Urinary bladder (tissue), 4 donors: ENCODE data around the gene LDLRAD4. TPM values are rescaled to one million over a fixed set of nuclear protein-coding genes. Genes with fewer than 3 reads are reported as not detected.

ENCODE experiments used
- DNase-seq: peaks from one replicate; pipeline ENCODE4 v3.0.0-alpha.2; 2015; ENCODE audit errors: extremely low spot score
- H3K27ac ChIP-seq: one replicate; pipeline ENCODE4 v1.5.1; 2013; ENCODE audit warnings: low read depth, mild to moderate bottlenecking, moderate library complexity
- H3K36me3 ChIP-seq: one replicate; pipeline ENCODE4 v1.6.1; 2013; ENCODE audit warnings: mild to moderate bottlenecking, moderate library complexity; ENCODE audit not compliant: insufficient read depth
- H3K4me1 ChIP-seq: one replicate; pipeline ENCODE4 v1.6.1; 2013; ENCODE audit warnings: mild to moderate bottlenecking, moderate library complexity; ENCODE audit not compliant: insufficient read depth
- H3K4me3 ChIP-seq: one replicate; pipeline ENCODE4 v1.5.1; 2013; ENCODE audit warnings: low read depth, low read length
- WGBS: extraction: QIAGEN DNeasy Blood & Tissue Kit; methylation state at CpG from one replicate; pipeline ENCODE4 v1.1.7; 2013; 5-methylcytosine and 5-hydroxymethylcytosine counted together
- polyA plus RNA-seq: library from polyadenylated mRNA; stranded (reverse); fragments of 200-250 nt; gene quantifications from one replicate; pipeline ENCODE4 v1.2.3, GENCODE V29; 2013
- total RNA-seq: library from RNA; depleted of rRNA; stranded (reverse); fragments of >200 nt; gene quantifications from one replicate; pipeline ENCODE4 v1.2.3, GENCODE V29; 2014
- donor health status: healthy with polysubstance abuse.
- donor health status: healthy.

The LDLRAD4 gene
- total and polyA plus RNA-seq, 2 donors, result 13.8 to 52.3 TPM

DNA sequence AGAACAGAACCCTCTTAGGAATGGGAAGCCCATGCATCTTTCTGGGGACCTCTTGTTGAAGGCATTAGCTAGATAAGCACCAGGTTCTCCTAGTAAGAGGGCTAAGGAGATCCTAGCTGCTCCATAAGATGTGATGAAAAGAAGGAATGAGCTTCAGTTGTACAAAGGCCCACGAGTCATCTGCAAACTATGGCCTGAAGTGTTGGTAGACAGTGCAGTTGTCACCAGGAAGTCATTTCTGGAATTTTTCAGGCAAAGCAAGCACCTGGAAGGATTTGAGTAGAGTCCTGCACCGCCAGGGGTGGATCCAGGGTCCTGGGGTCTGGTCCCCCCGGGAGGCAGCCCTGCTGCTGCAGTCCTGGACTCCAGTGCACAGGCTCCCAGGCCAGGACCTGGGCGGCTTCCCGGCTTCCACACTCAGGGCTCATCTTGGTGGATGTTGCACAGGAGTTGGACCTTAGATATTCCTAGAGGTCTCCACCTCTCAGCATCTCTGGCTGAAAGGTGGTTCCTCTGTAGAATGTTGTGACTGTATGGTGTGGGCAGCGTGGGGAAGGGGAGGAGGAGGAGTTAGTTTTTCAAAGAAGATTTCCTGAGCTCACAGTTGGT lies 85.3 kb downstream of the LDLRAD4 start:
- Histone ChIP-seq H3K36me3 (no peaks in the 10 kb centered on the region), H3K4me3 (no peak overlapping the region), H3K27ac (no peak overlapping the region), H3K4me1 (peaks cover 3% of the 10 kb centered on the region)
- WGBS, result 94% methylated on average over 6 of the region's 6 CpGs
- DNase-seq, result no peak

DNA sequence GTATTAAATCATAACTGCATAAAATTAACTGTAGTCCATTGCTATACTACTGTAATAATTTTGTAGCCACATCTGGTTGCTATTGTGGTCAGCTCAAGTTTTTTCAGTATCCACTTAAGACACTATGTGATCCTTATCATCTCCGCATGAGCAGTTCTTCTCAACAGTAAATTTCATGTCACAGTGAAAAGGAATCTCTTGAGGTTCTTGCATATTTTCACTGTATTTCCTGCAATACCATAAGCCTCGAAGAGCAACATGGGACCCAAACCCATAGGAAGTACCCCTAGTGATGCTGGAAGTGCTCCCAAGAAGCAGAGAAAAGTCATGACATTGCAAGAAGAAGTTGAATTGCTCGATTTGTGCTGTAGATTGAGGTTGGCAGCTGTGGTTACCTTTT lies 86.7 kb downstream of the LDLRAD4 start:
- 91% methylated on average over 3 of the region's 3 CpGs for WGBS
- no peaks in the 10 kb centered on the region for H3K36me3 ChIP-seq
- no peak overlapping the region for H3K27ac ChIP-seq
- H3K4me1 ChIP-seq, result peaks cover 3% of the 10 kb centered on the region
- H3K4me3 ChIP-seq, result no peak overlapping the region
- no peak for DNase-seq

DNA sequence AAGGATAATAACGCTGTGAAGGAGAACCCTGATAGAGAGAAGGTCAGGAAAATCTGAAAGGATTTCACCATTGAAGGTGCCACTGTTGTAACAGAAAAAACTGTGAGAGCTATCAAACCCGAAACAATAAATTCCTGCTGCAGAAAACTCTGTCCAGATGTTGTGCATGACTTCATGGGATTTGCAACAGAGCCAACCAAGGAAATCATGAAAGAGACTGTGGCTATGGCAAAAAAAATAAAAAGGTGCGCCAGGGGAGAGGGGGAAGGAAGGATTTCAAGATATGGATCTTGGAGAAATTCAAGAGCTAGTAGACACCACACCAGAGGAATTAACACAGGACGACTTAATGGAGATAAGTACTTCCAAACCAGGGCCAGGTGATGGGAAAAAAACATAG lies 88.0 kb downstream of the LDLRAD4 start:
- DNase-seq, result no peak
- Histone ChIP-seq H3K27ac (no peak overlapping the region), H3K4me3 (no peak overlapping the region), H3K36me3 (no peaks in the 10 kb centered on the region), H3K4me1 (peaks cover 3% of the 10 kb centered on the region)
- 77% methylated on average over 4 of the region's 4 CpGs for WGBS

DNA sequence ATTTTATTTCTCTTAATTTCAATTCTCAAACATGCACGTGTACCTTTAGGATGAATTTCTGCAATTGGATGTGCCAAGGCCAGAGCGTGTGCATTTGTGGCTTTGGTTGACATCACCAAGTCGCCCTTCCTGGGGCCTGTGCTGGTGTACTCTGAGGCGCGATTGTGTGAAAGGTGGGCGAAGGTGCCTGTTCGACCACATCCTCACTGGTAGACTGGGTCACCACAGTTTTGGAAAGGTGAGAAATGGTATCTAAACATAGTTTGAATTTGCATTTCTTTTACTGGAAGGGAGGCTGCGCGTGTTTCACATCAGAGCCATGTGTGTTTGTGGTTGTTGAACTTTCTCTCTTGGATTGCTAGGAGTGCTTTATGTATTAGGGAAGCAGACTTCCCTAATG lies 89.8 kb downstream of the LDLRAD4 start:
- Histone ChIP-seq H3K4me3 (no peak overlapping the region), H3K27ac (no peak overlapping the region), H3K4me1 (no peaks in the 10 kb centered on the region), H3K36me3 (no peaks in the 10 kb centered on the region)
- DNase-seq, result no peak
- WGBS, result 82% methylated on average over 9 of the region's 9 CpGs

DNA sequence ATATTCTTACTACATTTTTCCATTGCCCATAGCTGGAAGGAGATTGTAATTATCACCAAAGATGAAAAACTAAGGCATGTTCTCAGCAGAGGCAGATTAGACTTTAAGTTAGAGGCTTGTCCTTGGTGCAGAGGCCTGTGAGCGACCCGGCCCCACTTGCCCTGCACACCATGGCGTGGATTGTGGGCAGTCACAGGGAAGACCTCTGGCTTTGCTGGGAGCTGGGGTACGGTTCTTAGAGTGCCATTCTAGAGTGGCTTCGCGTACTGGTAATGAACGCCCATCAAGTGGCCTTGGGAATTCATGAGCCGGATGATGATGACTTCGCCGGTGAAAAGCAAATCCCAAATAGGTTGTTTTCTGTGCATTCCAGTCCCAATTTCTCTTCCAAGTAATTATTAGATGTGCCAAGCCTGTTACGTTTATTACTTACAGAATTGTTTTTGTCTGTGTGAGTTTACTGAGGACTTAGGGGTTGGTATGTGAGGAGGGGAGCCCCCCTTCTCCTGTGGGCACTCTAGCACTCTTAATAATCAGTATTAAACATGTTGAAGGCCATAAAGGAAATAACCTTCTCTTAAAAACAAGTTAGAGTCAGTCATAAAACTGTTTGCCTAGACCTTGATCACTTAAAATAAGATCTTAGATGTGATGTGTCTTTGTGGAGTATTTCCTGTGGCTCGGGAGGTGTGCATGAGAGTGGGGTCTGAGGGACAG lies 90.6 kb downstream of the LDLRAD4 start:
- Histone ChIP-seq H3K36me3 (no peaks in the 10 kb centered on the region), H3K4me3 (no peak overlapping the region), H3K4me1 (no peaks in the 10 kb centered on the region), H3K27ac (no peak overlapping the region)
- 89% methylated on average over 12 of the region's 12 CpGs for WGBS
- no peak for DNase-seq

DNA sequence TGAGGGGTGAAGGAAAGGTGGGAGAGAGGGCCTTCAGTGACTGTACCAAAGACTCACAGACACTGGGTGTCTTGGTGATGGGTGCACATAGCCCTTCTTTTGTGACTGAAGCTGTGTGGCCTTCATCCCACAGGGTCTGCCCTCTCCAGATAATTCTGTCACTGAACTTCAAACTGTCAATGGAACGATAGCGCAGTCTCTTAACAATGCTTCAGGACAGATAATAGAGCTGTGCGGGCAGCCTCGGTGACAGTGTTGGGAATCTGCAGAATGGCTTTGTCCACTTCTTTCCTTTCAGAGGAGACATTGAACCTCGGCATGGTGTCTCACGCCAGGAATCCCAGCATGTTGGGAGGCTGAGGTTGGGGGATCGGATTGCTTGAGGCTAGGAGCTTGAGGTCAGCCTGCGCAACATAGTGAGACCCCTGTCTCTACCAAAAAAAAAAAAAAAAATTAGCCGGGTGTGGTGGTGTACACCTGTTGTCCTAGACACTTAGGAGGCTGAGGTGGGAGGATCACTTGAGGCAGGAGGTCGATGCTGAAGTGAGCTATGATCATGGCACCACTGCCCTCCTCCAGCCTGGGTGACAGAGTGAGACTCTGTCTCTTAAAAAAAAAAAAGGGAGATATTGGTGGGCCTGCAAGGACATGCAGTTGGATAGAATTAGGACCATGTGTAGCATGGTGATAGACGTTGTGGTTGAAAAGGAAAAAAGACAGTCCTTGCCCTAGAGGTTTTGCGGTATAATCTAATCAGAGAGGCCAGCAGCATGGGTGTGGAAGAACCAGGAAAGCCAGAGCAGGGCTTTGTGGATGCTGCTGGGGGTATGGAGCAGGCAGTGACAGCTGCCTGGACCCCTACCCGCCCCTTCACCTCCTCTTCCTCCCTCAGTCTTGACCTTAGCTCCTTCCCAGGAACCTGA lies 91.4 kb downstream of the LDLRAD4 start:
- 83% methylated on average over 13 of the region's 13 CpGs for WGBS
- Histone ChIP-seq H3K27ac (no peak overlapping the region), H3K4me1 (no peaks in the 10 kb centered on the region), H3K36me3 (no peaks in the 10 kb centered on the region), H3K4me3 (no peak overlapping the region)
- DNase-seq, result no peak

DNA sequence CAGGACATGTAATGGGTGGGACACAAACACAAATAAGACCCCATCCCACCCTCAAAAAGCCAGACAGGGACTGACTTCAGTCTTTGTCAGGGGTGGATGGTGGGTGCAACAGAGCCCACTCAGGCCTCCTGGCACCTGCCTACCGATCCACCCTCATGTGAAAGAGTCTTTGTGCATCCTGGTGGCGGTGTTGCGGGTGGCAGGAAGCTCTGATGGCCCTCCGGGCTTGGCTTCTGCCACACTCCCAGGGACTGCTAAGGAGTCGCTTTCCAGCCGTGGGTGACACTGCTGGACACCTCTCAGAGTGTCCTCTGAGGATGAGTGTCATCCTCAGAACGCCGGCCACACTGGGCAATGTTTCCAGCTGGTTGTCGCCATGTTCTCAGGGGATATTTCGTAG lies 92.6 kb downstream of the LDLRAD4 start:
- Histone ChIP-seq H3K4me1 (no peaks in the 10 kb centered on the region), H3K4me3 (no peak overlapping the region), H3K27ac (no peak overlapping the region), H3K36me3 (no peaks in the 10 kb centered on the region)
- no peak for DNase-seq
- WGBS, result 95% methylated on average over 10 of the region's 10 CpGs

DNA sequence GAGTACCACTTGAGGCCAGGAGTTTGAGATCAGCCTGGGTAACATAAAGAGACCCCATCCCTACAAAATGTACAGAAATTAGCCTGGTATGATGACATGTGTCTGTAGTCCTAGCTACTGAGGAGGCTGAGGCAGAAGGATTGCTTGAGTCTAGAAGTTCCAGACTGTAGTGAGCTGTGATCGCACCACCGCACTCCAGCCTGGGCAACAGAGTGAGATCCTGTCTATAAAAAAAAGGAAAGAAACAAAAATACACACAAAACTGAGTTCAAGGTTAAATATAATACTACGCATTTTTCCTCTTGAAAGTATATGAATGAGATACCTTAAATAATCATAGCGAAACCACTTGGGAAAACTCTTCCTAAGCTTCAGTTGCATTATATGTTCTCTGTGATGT lies 94.0 kb downstream of the LDLRAD4 start:
- WGBS, result 98% methylated on average over 4 of the region's 4 CpGs
- no peak overlapping the region for H3K27ac ChIP-seq
- no peak overlapping the region for H3K4me3 ChIP-seq
- no peaks in the 10 kb centered on the region for H3K36me3 ChIP-seq
- H3K4me1 ChIP-seq, result no peaks in the 10 kb centered on the region
- DNase-seq, result no peak

DNA sequence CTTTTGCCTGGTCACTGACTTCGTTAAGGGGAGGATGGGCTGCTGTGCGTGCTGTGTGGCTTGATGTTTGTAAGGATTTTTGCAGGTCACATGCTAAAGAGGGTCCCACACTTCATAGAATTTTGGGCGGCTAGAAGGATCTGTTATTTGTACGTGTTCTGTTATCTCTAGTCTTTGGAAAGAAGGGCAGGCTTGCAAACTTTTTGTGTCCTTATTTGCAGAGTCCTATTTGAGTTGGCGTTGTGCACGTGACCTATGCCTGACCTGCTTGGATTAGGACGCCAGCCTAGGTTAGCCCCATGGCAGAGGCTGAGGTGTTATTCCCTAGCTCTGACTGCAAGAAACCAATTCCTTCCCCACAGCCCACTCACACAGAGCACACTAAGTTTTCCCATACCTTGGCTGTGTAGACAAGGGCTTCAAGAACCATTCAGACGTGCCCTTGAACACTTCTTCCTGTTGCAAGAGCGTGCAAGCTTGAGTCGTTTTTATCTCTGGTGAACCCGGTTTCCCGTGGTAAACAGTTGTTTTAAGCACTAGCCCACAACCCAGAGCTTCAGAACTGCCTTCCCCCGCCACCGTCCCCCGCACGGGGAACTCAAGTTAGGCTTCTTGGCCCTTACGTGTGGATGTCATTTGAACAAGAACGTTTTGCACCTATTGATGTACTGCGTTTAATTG lies 94.6 kb downstream of the LDLRAD4 start:
- WGBS, result 77% methylated on average over 19 of the region's 19 CpGs
- Histone ChIP-seq H3K27ac (no peak overlapping the region), H3K4me1 (no peaks in the 10 kb centered on the region), H3K36me3 (no peaks in the 10 kb centered on the region), H3K4me3 (no peak overlapping the region)
- no peak for DNase-seq

DNA sequence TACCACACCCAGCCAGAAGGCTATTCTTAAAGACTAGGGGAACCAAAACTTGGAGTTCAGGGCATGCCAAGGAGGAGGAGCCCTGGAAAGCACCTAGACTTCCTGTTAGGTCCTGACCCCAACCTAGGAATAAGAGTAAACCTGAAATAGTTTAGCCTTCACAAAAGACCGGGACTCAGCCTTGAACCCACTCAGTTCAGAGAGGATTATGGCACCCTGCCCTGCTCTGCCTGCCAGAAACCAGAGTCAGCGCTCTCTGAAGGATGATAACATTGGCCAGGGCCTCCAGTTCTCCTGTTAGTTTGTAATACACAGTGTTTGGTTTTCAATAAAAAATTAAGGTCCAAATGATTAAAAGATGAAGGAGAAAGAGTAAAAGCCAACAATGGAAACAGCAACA lies 96.4 kb downstream of the LDLRAD4 start:
- H3K4me1 ChIP-seq, result no peaks in the 10 kb centered on the region
- no peak overlapping the region for H3K4me3 ChIP-seq
- WGBS, result 88% methylated on average over 2 of the region's 2 CpGs

DNA sequence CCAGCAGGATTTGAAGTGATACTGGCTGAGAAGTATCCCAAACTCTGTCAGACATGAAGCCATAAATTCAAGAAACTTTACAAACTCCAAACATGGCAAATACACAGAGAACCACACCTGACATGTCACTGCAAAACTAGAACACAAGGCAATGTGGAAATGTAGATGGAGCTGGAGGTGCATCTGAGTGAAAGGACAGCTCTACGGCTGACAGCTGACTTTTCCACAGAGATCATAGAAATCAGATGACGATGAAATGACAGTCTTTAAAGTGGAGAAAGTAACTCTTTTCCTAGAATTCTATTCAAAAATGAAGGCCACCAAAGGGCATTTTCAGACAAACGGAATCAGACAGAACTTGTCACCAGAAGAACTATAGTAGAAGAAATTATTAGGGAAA lies 97.5 kb downstream of the LDLRAD4 start:
- no peak for DNase-seq
- Histone ChIP-seq H3K4me1 (no peaks in the 10 kb centered on the region), H3K4me3 (no peak overlapping the region), H3K27ac (no peak overlapping the region), H3K36me3 (no peaks in the 10 kb centered on the region)
- 97% methylated on average over 3 of the region's 3 CpGs for WGBS

More for the DNA sequence above, 96.4 kb downstream of the LDLRAD4 start:
- H3K27ac ChIP-seq, result no peak overlapping the region
- DNase-seq, result no peak
- H3K36me3 ChIP-seq, result no peaks in the 10 kb centered on the region

DNA sequence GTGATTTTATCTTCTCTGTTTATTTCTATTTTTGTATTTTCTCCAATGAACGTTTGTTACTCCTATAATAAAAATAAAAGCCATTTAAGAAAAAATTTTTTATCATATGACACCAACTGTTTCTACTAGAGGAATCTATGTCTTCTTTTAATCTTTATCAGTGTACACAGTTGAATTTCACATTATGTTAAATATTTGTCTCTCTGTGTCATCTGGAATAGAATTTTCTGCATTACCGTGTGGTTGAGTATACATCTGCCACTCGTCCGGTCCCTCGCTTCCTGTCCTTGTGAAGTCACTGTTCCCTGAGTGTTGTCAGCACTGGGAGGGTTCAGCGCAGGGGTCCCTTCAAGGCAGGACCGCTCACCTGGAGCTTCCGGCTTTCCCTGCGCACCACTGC lies 99.2 kb downstream of the LDLRAD4 start:
- Histone ChIP-seq H3K4me3 (no peak overlapping the region), H3K36me3 (no peaks in the 10 kb centered on the region), H3K27ac (no peak overlapping the region), H3K4me1 (no peaks in the 10 kb centered on the region)
- 87% methylated on average over 9 of the region's 9 CpGs for WGBS
- no peak for DNase-seq

DNA sequence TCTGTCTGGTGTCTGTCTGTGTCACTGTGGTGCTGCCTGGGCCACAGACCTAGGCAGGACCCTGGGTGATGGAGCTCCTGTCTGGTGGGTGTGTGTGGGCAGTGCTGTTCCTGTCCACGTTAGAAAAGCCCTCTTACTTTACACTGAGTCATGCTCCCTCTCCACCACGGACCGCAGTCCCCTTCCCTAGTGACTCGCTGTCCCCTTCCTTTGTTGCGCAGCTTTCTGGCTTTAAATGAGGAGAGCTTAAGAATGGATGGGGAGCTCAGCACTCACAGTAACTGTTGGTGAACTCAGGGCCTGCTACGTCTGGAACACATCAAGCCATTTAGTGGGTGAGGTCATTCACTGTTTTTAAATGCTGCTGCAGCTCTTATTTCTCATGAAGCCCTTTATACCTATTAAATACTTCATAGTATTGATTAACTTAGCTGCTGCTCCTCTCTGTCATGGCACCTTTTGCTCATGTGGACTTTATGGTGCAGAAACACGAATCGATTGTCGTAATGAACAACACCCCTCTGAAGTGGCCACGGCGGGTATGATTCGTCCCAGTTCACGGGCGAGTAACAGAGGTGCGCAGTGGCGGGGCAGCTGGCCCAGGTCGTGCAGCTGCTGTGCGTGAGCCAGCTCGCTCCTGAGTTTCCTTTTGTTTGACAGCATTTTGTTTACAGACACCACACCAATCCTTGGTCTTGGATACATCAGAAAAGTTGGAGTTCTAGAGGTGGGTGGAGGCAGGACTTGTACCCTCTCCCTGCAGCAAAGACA lies 100.4 kb downstream of the LDLRAD4 start:
- Histone ChIP-seq H3K27ac (no peak overlapping the region), H3K4me1 (no peaks in the 10 kb centered on the region)
- 75% methylated on average over 19 of the region's 19 CpGs for WGBS

More for the DNA sequence above, 100.4 kb downstream of the LDLRAD4 start:
- no peak overlapping the region for H3K4me3 ChIP-seq
- H3K36me3 ChIP-seq, result no peaks in the 10 kb centered on the region
- no peak for DNase-seq
